Measurements from ENCODE around the gene MYRFL. TPM values are rescaled to one million over a fixed set of nuclear protein-coding genes. Genes with fewer than 3 reads are reported as not detected.

Gene MYRFL
- total and polyA plus RNA-seq, 11 donors: 0.13 to 0.96 (median 0.44) TPM; not detected in 2

DNA sequence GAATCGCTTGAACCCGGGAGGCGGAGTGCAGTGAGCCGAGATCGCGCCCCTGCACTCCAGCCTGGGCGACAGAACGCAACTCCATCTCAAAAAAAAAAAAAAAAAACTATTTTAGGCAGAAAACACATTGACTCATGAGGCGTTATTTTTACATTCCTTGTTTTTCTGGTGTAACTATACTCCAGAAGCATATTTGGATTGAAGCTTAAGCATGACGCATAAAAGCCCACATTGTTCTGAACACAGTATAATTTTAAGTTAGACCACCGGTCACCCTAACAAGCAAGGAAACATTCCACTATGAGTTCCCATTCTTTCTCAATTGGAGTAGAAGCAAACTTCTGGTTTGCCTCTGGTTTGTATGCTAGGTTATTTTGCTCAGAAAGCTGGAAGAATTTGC is 173.0 kb downstream of the MYRFL start:
- intact Hi-C loops (cut with DNase I): no loop called here
- Histone ChIP-seq H3K9me3 (peaks cover 0 to 7% (median 0%) of the 10 kb centered on the region in 12 donors), H3K36me3 (no peaks in the 10 kb centered on the region), H3K4me1 (peaks cover 0 to 13% (median 0%) of the 10 kb centered on the region in 12 donors), H3K4me3 (no peak overlapping the region), H3K27me3 (no peaks in the 10 kb centered on the region), H3K27ac (no peak overlapping the region)
- 85 to 97% (median 90%) methylated on average over 11 of the region's 11 CpGs for WGBS, 4 donors
- TF ChIP-seq, protein P1, sequence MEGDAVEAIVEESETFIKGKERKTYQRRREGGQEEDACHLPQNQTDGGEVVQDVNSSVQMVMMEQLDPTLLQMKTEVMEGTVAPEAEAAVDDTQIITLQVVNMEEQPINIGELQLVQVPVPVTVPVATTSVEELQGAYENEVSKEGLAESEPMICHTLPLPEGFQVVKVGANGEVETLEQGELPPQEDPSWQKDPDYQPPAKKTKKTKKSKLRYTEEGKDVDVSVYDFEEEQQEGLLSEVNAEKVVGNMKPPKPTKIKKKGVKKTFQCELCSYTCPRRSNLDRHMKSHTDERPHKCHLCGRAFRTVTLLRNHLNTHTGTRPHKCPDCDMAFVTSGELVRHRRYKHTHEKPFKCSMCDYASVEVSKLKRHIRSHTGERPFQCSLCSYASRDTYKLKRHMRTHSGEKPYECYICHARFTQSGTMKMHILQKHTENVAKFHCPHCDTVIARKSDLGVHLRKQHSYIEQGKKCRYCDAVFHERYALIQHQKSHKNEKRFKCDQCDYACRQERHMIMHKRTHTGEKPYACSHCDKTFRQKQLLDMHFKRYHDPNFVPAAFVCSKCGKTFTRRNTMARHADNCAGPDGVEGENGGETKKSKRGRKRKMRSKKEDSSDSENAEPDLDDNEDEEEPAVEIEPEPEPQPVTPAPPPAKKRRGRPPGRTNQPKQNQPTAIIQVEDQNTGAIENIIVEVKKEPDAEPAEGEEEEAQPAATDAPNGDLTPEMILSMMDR (IDR thresholded peaks at IDR 0.05): no peak
- TF ChIP-seq POLR2A (IDR thresholded peaks at IDR 0.05): no peak
- ATAC-seq (no peak), DNase-seq (no peak)

DNA sequence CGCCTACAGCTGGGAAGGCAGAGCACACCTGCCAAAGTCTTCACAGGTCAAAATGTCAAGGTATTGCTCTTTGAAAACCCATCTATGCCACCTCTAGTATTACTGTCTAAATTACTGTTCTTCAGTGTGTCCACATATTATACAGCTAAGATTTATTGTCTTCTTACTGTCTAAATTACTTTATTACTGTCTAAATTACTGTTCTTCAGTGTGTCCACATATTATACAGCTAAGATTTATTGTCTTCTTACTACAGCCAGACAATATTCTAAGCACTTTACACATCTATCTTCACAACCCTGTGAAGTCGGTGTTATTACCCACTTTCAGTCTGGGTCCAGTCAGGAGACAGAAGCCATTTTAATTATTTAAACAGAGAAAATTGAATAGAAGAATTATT is 173.9 kb downstream of the MYRFL start:
- peaks cover 0 to 13% (median 0%) of the 10 kb centered on the region in 12 donors for H3K4me1 ChIP-seq
- intact Hi-C loops (cut with DNase I): no loop called here
- no peaks in the 10 kb centered on the region for H3K36me3 ChIP-seq
- WGBS, 4 donors: 93 to 99% (median 96%) methylated on average over 2 of the region's 2 CpGs
- H3K27me3 ChIP-seq: no peaks in the 10 kb centered on the region
- no peak overlapping the region for H3K27ac ChIP-seq
- no peak for ATAC-seq
- DNase-seq: no peak
- TF ChIP-seq, protein P1 (IDR thresholded peaks at IDR 0.05): no peak
- TF ChIP-seq POLR2A (IDR thresholded peaks at IDR 0.05): no peak
- no peak overlapping the region for H3K4me3 ChIP-seq
- H3K9me3 ChIP-seq: no peaks in the 10 kb centered on the region

DNA sequence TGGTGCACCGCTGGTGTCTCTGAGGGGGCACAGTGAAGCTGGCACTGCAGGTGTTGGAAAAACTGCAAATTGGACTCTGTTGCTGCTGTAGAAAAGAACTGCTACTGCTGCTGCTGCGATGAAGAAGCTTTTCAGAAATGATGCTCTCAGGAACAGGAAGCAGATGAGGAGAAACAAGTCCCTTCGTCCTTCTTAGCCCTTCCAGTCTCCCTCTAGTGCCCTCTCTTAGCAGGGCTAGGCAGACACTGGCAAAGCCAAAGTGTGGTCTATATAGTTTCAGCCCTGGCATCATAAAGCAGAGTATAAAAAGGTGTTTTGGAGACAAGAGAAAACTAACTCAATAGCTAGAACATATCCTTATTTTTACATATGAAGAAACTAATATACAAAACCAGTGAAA is 174.5 kb downstream of the MYRFL start:
- Histone ChIP-seq H3K4me3 (no peak overlapping the region), H3K27me3 (no peaks in the 10 kb centered on the region), H3K27ac (no peak overlapping the region), H3K36me3 (no peaks in the 10 kb centered on the region), H3K9me3 (no peaks in the 10 kb centered on the region), H3K4me1 (peaks cover 0 to 13% (median 0%) of the 10 kb centered on the region in 12 donors)
- no peak for TF ChIP-seq POLR2A (IDR thresholded peaks at IDR 0.05)
- TF ChIP-seq, protein P1 (IDR thresholded peaks at IDR 0.05): no peak
- ATAC-seq (no peak), DNase-seq (no peak)
- intact Hi-C loops (cut with DNase I): no loop called here
- WGBS, 4 donors: 69 to 89% (median 77%) methylated on average over 3 of the region's 3 CpGs

DNA sequence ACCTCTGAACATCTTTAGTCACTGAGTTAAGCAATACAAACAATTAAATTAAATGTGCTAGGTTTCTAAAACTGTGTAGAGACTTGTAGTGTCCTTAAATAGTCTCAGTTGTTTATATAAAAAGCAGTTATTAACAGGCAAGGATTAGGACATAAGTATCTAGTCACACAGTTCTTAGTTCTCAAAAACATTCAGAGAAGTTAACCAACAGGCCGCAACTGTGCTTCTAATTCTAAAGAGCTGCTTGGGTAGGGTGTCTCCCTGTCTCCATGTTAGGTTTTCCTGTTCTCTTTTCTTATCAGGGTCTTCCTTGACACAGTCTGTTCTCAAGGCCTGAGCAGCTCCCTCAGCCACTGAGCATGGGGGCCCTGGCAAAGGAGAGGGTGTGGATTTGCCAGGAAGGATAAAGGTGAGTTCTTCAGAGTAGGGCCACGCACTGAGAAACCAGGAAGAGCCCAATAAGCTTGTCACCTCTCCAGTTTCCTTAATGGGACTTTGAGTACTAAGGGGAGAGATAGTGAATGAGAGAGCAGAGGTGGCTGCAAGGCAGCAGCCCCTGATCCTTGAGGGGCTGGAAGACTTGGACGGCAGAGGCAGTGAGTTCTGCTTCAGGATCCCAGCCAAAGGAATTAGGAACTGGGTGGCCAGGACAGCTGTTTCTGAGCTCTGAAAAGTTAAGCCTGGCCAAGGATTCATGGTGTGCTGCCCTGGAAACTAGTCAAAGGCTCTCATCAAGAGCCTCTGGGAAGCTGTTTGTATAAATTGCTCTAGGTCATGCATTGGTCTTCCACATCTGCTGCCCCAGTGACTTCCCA is 177.3 kb downstream of the MYRFL start:
- whole genome bisulfite sequencing, 4 donors: 63 to 77% (median 71%) methylated on average over 3 of the region's 3 CpGs
- intact Hi-C loops (cut with DNase I): no loop called here
- TF ChIP-seq, protein P1 (IDR thresholded peaks at IDR 0.05): no peak
- no peak for TF ChIP-seq POLR2A (IDR thresholded peaks at IDR 0.05)
- Histone ChIP-seq H3K4me3 (no peak overlapping the region), H3K36me3 (no peaks in the 10 kb centered on the region), H3K27me3 (no peaks in the 10 kb centered on the region), H3K4me1 (peaks cover 0 to 13% (median 0%) of the 10 kb centered on the region in 12 donors), H3K27ac (peak overlapping the region; percentile 8 to 64 (median 34)), H3K9me3 (peaks cover 0 to 10% (median 5%) of the 10 kb centered on the region in 12 donors)
- DNase-seq: peak in 4 of 5 donors; percentile 32 to 49 (median 44)
- peak; percentile 56 to 90 (median 78) for ATAC-seq
